Measurements from ENCODE around the gene ABCA7. TPM values are rescaled to one million over a fixed set of nuclear protein-coding genes. Genes with fewer than 3 reads are reported as not detected.

The ABCA7 gene
- total RNA-seq, 1 donor = 33.3 TPM

- H3K27me3 ChIP-seq (ENCODE audit: insufficient read depth, low read length) = peaks cover 36% of the 10 kb centered on the region
- H4K20me1 ChIP-seq (ENCODE audit: insufficient read depth, low read length) = peaks cover 6% of the 10 kb centered on the region
- peaks cover 5% of the 10 kb centered on the region for H3K4me1 ChIP-seq (ENCODE audit: insufficient read depth, low read length)
- no peak overlapping the region for H3K4me2 ChIP-seq (ENCODE audit: insufficient read depth, low read length)
- peaks cover 5% of the 10 kb centered on the region for H3K36me3 ChIP-seq (ENCODE audit: insufficient read depth, low read length)
- H3K79me2 ChIP-seq (ENCODE audit: insufficient read depth, low read length) = no peaks in the 10 kb centered on the region
- no peak for DNase-seq (ENCODE audit: insufficient read length, low spot score, missing footprints)
- H3K9me3 ChIP-seq (ENCODE audit: low read depth, low read length) = no peaks in the 10 kb centered on the region
- H3K27ac ChIP-seq (ENCODE audit: low read depth, low read length) = no peak overlapping the region
- H2AFZ ChIP-seq (ENCODE audit: low read length) = no peak overlapping the region
- no peak overlapping the region for H3K4me3 ChIP-seq (ENCODE audit: insufficient read depth, low read length)
- no peak for TF ChIP-seq CTCF (IDR thresholded peaks at IDR 0.05; ENCODE audit: extremely low read depth, low read depth, low read length)
Observed at GRCh38 chr19:993831-994393, 46.0 kb upstream of the ABCA7 start.

- no peak for TF ChIP-seq CTCF (IDR thresholded peaks at IDR 0.05; ENCODE audit: extremely low read depth, low read depth, low read length)
- no peak overlapping the region for H3K4me2 ChIP-seq (ENCODE audit: insufficient read depth, low read length)
- no peaks in the 10 kb centered on the region for H3K9me3 ChIP-seq (ENCODE audit: low read depth, low read length)
- H3K27me3 ChIP-seq (ENCODE audit: insufficient read depth, low read length) = peaks cover 42% of the 10 kb centered on the region
- H3K79me2 ChIP-seq (ENCODE audit: insufficient read depth, low read length) = no peaks in the 10 kb centered on the region
- no peak overlapping the region for H3K4me3 ChIP-seq (ENCODE audit: insufficient read depth, low read length)
- H2AFZ ChIP-seq (ENCODE audit: low read length) = no peak overlapping the region
- peaks cover 5% of the 10 kb centered on the region for H3K4me1 ChIP-seq (ENCODE audit: insufficient read depth, low read length)
- H3K36me3 ChIP-seq (ENCODE audit: insufficient read depth, low read length) = peaks cover 5% of the 10 kb centered on the region
- no peak overlapping the region for H3K27ac ChIP-seq (ENCODE audit: low read depth, low read length)
- no peak for DNase-seq (ENCODE audit: insufficient read length, low spot score, missing footprints)
- H4K20me1 ChIP-seq (ENCODE audit: insufficient read depth, low read length) = peaks cover 6% of the 10 kb centered on the region
Observed at GRCh38 chr19:994516-994915, 45.4 kb upstream of the ABCA7 start.

- Histone ChIP-seq H3K36me3 (ENCODE audit: insufficient read depth, low read length) (peaks cover 5% of the 10 kb centered on the region), H3K4me2 (ENCODE audit: insufficient read depth, low read length) (no peak overlapping the region), H3K9me3 (ENCODE audit: low read depth, low read length) (no peaks in the 10 kb centered on the region), H3K27ac (ENCODE audit: low read depth, low read length) (no peak overlapping the region), H2AFZ (ENCODE audit: low read length) (no peak overlapping the region), H3K4me3 (ENCODE audit: insufficient read depth, low read length) (no peak overlapping the region), H3K27me3 (ENCODE audit: insufficient read depth, low read length) (peaks cover 44% of the 10 kb centered on the region), H3K79me2 (ENCODE audit: insufficient read depth, low read length) (no peaks in the 10 kb centered on the region), H3K4me1 (ENCODE audit: insufficient read depth, low read length) (peaks cover 5% of the 10 kb centered on the region), H4K20me1 (ENCODE audit: insufficient read depth, low read length) (peaks cover 6% of the 10 kb centered on the region)
- TF ChIP-seq CTCF (IDR thresholded peaks at IDR 0.05; ENCODE audit: extremely low read depth, low read depth, low read length) = no peak
- no peak for DNase-seq (ENCODE audit: insufficient read length, low spot score, missing footprints)
Observed at GRCh38 chr19:995051-995827, 44.7 kb upstream of the ABCA7 start.

- no peak overlapping the region for H2AFZ ChIP-seq (ENCODE audit: low read length)
- H3K4me2 ChIP-seq (ENCODE audit: insufficient read depth, low read length) = peak overlapping the region; percentile 32
- no peaks in the 10 kb centered on the region for H3K79me2 ChIP-seq (ENCODE audit: insufficient read depth, low read length)
- H3K4me3 ChIP-seq (ENCODE audit: insufficient read depth, low read length) = peak overlapping the region; percentile 51
- TF ChIP-seq CTCF (IDR thresholded peaks at IDR 0.05; ENCODE audit: extremely low read depth, low read depth, low read length) = no peak
- no peak overlapping the region for H3K27ac ChIP-seq (ENCODE audit: low read depth, low read length)
- peak; percentile 99 for DNase-seq (ENCODE audit: insufficient read length, low spot score, missing footprints)
- no peaks in the 10 kb centered on the region for H3K9me3 ChIP-seq (ENCODE audit: low read depth, low read length)
- H3K4me1 ChIP-seq (ENCODE audit: insufficient read depth, low read length) = peaks cover 5% of the 10 kb centered on the region
- peaks cover 51% of the 10 kb centered on the region for H3K27me3 ChIP-seq (ENCODE audit: insufficient read depth, low read length)
- no peaks in the 10 kb centered on the region for H3K36me3 ChIP-seq (ENCODE audit: insufficient read depth, low read length)
- H4K20me1 ChIP-seq (ENCODE audit: insufficient read depth, low read length) = peaks cover 6% of the 10 kb centered on the region
Observed at GRCh38 chr19:996051-996838, 43.7 kb upstream of the ABCA7 start.
